ENCODE data around the gene PCSK5. TPM values are rescaled to one million over a fixed set of nuclear protein-coding genes. Genes with fewer than 3 reads are reported as not detected.

PCSK5 gene
- total and polyA plus RNA-seq, 2 experiments from 2014 or later: 59.1 to 71.7 TPM

DNA sequence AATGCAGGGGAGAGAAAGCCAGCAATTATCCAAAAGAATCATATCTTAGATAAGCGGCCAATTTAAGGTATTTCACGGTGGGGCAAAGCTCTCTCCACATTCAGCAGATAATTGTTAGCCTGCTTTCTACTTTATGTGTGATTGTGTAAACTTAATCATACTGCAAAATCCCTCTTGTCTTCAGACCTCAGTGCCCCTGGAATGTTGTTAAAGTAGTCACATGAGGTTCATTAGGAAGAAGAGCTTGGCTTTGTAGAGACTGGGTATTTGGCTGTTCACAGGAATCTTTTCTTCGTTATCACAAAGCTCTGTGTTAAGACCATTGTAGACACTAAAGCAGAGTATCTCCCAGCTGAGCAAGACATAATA, 376.8 kb downstream of the PCSK5 start:
- H2AFZ ChIP-seq: no peak overlapping the region
- WGBS (ENCODE audit: low lambda C conversion rate, missing lambda C conversion rate): 46% methylated on average over 3 of the region's 3 CpGs
- no peak overlapping the region for H3K4me3 ChIP-seq
- H3K27me3 ChIP-seq: no peaks in the 10 kb centered on the region
- no peaks in the 10 kb centered on the region for H3K4me1 ChIP-seq (ENCODE audit: insufficient read depth)
- no peaks in the 10 kb centered on the region for H3K79me2 ChIP-seq
- H3K9me2 ChIP-seq (replicated peaks; ENCODE audit: insufficient read depth): no peaks in the 10 kb centered on the region
- H4K20me1 ChIP-seq (ENCODE audit: insufficient read depth, poor library complexity, severe bottlenecking): no peaks in the 10 kb centered on the region
- H3K27ac ChIP-seq: peak overlapping the region; percentile 20
- DNase-seq (ENCODE audit: low spot score): peak; percentile 14
- no peaks in the 10 kb centered on the region for H3K36me3 ChIP-seq (replicated peaks; ENCODE audit: insufficient read depth, low read depth)
- no peak for TF ChIP-seq EZH2phosphoT487 (IDR thresholded peaks at IDR 0.05; ENCODE audit: low read depth, severe bottlenecking, unreplicated experiment)
- TF ChIP-seq EZH2 (IDR thresholded peaks at IDR 0.05; ENCODE audit: borderline replicate concordance): no peak
- TF ChIP-seq, protein P1, sequence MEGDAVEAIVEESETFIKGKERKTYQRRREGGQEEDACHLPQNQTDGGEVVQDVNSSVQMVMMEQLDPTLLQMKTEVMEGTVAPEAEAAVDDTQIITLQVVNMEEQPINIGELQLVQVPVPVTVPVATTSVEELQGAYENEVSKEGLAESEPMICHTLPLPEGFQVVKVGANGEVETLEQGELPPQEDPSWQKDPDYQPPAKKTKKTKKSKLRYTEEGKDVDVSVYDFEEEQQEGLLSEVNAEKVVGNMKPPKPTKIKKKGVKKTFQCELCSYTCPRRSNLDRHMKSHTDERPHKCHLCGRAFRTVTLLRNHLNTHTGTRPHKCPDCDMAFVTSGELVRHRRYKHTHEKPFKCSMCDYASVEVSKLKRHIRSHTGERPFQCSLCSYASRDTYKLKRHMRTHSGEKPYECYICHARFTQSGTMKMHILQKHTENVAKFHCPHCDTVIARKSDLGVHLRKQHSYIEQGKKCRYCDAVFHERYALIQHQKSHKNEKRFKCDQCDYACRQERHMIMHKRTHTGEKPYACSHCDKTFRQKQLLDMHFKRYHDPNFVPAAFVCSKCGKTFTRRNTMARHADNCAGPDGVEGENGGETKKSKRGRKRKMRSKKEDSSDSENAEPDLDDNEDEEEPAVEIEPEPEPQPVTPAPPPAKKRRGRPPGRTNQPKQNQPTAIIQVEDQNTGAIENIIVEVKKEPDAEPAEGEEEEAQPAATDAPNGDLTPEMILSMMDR (IDR thresholded peaks at IDR 0.05; ENCODE audit: poor library complexity): no peak
- H3K4me2 ChIP-seq: no peak overlapping the region
- H3K9me3 ChIP-seq (ENCODE audit: low read depth): no peaks in the 10 kb centered on the region

DNA sequence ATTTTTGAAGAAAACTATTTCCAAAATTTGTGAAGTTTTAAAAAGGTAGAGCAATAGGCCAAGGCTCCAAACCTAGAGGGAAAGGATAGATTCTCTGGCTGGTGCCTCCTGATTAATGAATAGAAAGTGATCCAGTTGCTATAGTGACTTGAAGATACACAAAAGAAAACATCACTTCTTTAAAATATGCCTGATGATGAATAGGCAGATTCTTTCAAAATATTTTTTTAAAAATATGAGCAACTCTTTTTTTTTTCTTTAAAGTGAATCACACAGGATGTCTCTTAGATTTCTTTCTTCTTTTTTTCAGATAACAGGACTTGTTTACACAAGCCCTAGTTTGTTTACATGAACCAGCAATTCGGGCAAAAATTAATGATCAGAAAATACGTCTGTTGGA, 379.3 kb downstream of the PCSK5 start:
- Histone ChIP-seq H3K79me2 (no peaks in the 10 kb centered on the region), H4K20me1 (ENCODE audit: insufficient read depth, poor library complexity, severe bottlenecking) (no peaks in the 10 kb centered on the region), H3K4me1 (ENCODE audit: insufficient read depth) (no peaks in the 10 kb centered on the region), H3K4me2 (no peak overlapping the region), H3K27ac (peak overlapping the region; percentile 13), H2AFZ (no peak overlapping the region), H3K9me2 (replicated peaks; ENCODE audit: insufficient read depth) (no peaks in the 10 kb centered on the region), H3K27me3 (no peaks in the 10 kb centered on the region), H3K9me3 (ENCODE audit: low read depth) (no peaks in the 10 kb centered on the region), H3K4me3 (no peak overlapping the region), H3K36me3 (replicated peaks; ENCODE audit: insufficient read depth, low read depth) (no peaks in the 10 kb centered on the region)
- no peak for TF ChIP-seq EZH2phosphoT487 (IDR thresholded peaks at IDR 0.05; ENCODE audit: low read depth, severe bottlenecking, unreplicated experiment)
- no peak for DNase-seq (ENCODE audit: low spot score)
- WGBS (ENCODE audit: low lambda C conversion rate, missing lambda C conversion rate): 31% methylated on average over 2 of the region's 2 CpGs

DNA sequence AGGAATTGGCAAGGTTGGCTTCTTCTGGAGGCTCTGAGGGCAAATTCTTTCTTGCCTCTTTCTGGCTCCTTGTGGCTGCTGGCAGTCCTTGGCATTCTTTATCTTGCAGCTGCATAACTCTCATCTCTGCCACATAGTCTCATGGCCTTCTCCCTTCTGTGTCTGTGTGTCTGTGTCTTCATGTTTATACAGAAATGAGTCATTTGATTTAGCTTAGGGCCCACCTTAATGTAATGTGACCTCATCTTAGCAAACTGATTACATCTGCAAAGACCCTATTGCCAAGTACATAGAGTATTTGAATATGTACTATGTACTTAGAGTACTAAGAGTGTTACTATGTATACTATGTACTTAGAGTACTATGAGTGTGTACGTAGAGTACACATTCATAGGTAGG, 381.3 kb downstream of the PCSK5 start:
- Histone ChIP-seq H3K27me3 (no peaks in the 10 kb centered on the region), H3K9me2 (replicated peaks; ENCODE audit: insufficient read depth) (no peaks in the 10 kb centered on the region), H3K4me3 (no peak overlapping the region), H3K9me3 (ENCODE audit: low read depth) (no peaks in the 10 kb centered on the region), H3K27ac (no peak overlapping the region), H3K79me2 (no peaks in the 10 kb centered on the region), H2AFZ (no peak overlapping the region), H3K4me1 (ENCODE audit: insufficient read depth) (no peaks in the 10 kb centered on the region), H3K36me3 (replicated peaks; ENCODE audit: insufficient read depth, low read depth) (no peaks in the 10 kb centered on the region), H3K4me2 (no peak overlapping the region), H4K20me1 (ENCODE audit: insufficient read depth, poor library complexity, severe bottlenecking) (no peaks in the 10 kb centered on the region)
- DNase-seq (ENCODE audit: low spot score): no peak
- TF ChIP-seq EZH2phosphoT487 (IDR thresholded peaks at IDR 0.05; ENCODE audit: low read depth, severe bottlenecking, unreplicated experiment): no peak
- TF ChIP-seq, protein P1 (IDR thresholded peaks at IDR 0.05; ENCODE audit: poor library complexity): no peak
- no peak for TF ChIP-seq EZH2 (IDR thresholded peaks at IDR 0.05; ENCODE audit: borderline replicate concordance)
- WGBS (ENCODE audit: low lambda C conversion rate, missing lambda C conversion rate): 94% methylated on average over 1 of the region's 1 CpG

DNA sequence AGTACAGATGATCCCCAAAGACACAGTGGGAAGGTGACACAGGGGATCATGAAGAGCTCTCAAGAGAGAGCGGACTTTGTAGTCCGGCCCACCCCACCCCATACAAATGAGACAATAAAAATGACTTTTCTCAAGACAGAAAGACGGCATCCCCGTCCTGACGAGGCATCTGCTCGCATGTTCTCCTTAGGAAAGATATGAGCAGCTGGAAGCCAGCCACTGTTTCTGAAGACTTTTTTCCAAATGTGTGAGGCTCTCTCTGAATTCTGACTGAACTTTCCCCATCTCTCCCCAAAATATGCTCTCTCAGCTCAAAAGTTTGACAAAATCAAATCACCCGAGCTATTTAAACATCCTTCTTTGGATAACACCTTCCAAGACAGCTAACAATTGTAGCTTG, 398.6 kb downstream of the PCSK5 start:
- WGBS (ENCODE audit: low lambda C conversion rate, missing lambda C conversion rate): 87% methylated on average over 7 of the region's 7 CpGs
- no peak for DNase-seq (ENCODE audit: low spot score)

More for the DNA sequence above, 398.6 kb downstream of the PCSK5 start:
- no peaks in the 10 kb centered on the region for H3K4me1 ChIP-seq (ENCODE audit: insufficient read depth)
- no peaks in the 10 kb centered on the region for H3K79me2 ChIP-seq
- H3K4me2 ChIP-seq: no peak overlapping the region
- H2AFZ ChIP-seq: no peak overlapping the region
- H3K9me3 ChIP-seq (ENCODE audit: low read depth): no peaks in the 10 kb centered on the region
- H3K27ac ChIP-seq: no peak overlapping the region
- H3K36me3 ChIP-seq (replicated peaks; ENCODE audit: insufficient read depth, low read depth): no peaks in the 10 kb centered on the region
- H3K4me3 ChIP-seq: no peak overlapping the region
- H4K20me1 ChIP-seq (ENCODE audit: insufficient read depth, poor library complexity, severe bottlenecking): no peaks in the 10 kb centered on the region
- no peaks in the 10 kb centered on the region for H3K27me3 ChIP-seq
- no peaks in the 10 kb centered on the region for H3K9me2 ChIP-seq (replicated peaks; ENCODE audit: insufficient read depth)
- TF ChIP-seq EZH2phosphoT487 (IDR thresholded peaks at IDR 0.05; ENCODE audit: low read depth, severe bottlenecking, unreplicated experiment) (no peak), EZH2 (IDR thresholded peaks at IDR 0.05; ENCODE audit: borderline replicate concordance) (no peak)
- TF ChIP-seq, protein P1 (IDR thresholded peaks at IDR 0.05; ENCODE audit: poor library complexity): no peak
